Spleen (tissue), 7 donors: Measurements from ENCODE around the gene NLRP13.

Experiments used
- CTCF ChIP-seq, 11 experiments: fragments of 200-600 bp in 7 of 11; fragments of 450-650 bp in 4 of 11; sonication (generic) in 4 of 11; IDR thresholded peaks in 8 of 11; conservative IDR thresholded peaks in 3 of 11; 1 replicate in 7 of 11; 2 replicates in 4 of 11; pipeline versions ENCODE4 v1.4.0 to v1.8.0; 2016 to 2021; ENCODE audit warnings: antibody characterized with exemption in 11 of 11, inconsistent platforms in 4 of 11, mild to moderate bottlenecking in 1 of 11
- POLR2A ChIP-seq, 3 donors: fragments of 450-650 bp; IDR thresholded peaks; one replicate each; pipeline ENCODE4 v1.5.1; 2017; ENCODE audit warnings: antibody characterized with exemption in 3 of 3, mild to moderate bottlenecking in 1 of 3
- POLR2AphosphoS5 ChIP-seq, 3 donors: sonication (generic); formaldehyde crosslinking; IDR thresholded peaks; one replicate each; pipeline ENCODE4 v1.5.1; 2017; ENCODE audit warnings: antibody characterized with exemption in 3 of 3
- donor health status: DM: no; HTN: no; CAD: no; lungs with moderate emphysema.
- donor health status: DM: no; HTN: no; CAD: no.
- donor health status: DM: no; HTN: no; CAD: no.

- no peak for TF ChIP-seq CTCF (IDR thresholded peaks at IDR 0.05 in 8 of 11, conservative IDR thresholded peaks at IDR 0.05 in 3 of 11)
- TF ChIP-seq POLR2AphosphoS5 (IDR thresholded peaks at IDR 0.05): no peak
- no peak for TF ChIP-seq POLR2A (IDR thresholded peaks at IDR 0.05)
These were observed 28.0 kb upstream of the NLRP13 start for GRCh38 chr19:55959996-55960675.
